HG02678 (cell line): ENCODE data around the gene ALDOA.
"Not testable (repeated sequence)": the region's sequence is repeated elsewhere in the genome, so short reads cannot be mapped to it uniquely, and the experiment has no call there.

Source experiments
- ATAC-seq: cut with Tn5 transposase; IDR thresholded peaks from one replicate; pipeline ENCODE4 v1.9.1; 2021; ENCODE audit warnings: mild to moderate bottlenecking, moderate library complexity; ENCODE audit not compliant: unreplicated experiment

ALDOA gene

DNA sequence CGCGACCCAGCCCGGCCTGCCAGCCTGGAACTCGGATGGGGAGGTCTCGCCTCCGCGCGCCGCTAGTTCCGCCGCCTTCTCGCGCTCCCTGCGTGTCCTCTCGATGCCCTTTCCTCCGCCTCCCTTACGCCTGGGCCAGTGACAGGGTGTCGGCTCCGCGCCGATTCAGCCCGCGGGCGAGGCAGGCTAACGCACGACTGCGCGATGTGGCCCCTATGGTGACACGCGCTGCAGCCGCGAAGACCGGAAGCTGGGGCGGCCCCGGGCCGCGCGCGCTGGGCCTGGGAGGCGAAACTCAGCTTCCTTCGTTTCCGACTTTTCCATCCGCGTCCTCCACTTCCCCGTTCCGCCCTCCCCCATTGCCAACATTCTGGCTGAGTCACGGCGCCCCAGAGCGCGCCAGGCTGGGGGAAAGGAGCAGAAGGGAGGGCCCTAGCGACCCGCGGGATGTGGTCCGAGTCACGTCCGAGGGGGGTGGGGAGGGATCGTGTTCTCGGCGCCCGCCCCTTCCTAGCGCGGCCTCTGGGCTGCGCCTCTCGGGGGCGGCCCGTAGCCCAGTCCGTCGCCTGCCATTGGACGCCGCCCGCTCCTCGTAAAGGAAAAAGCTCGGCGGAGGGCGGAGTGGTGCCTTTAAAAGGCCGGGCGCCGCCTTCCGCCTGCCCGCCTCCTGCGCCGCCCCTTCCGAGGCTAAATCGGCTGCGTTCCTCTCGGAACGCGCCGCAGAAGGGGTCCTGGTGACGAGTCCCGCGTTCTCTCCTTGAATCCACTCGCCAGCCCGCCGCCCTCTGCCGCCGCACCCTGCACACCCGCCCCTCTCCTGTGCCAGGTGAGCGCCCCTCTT is at the start of gene ALDOA:
Gene ALDOA, plus strand, starts transcription at position 659 of the 841 bp plus-strand sequence. CDS start 1,138 bp downstream, outside the sequence.
- peak; percentile 86 for ATAC-seq

GRCh38 chr16:30016555-30017276 is 48.8 kb upstream of the ALDOA start:
- ATAC-seq = no peak

- no peak for ATAC-seq
These were observed 48.3 kb upstream of the ALDOA start for GRCh38 chr16:30017277-30017656.

DNA sequence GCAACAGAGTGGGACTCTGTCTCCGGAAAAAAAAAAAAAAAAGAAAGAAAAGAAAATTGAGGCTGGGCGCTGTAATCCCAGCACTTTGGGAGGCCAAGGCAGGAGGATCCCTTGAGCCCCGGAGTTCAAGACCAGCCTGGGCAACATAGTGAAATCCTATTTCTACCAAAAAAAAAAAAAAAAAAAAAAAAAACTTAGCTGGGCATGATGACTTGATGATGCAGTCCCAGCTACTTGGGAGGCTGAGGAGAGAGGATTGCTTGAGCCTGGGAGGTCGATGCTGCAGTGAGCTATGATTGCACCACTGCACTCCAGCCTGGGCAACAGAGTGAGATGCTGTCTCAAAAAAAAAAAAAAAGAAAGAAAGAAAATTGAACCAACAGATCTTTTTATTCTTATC is 47.6 kb upstream of the ALDOA start:
- ATAC-seq = not testable (repeated sequence)

DNA sequence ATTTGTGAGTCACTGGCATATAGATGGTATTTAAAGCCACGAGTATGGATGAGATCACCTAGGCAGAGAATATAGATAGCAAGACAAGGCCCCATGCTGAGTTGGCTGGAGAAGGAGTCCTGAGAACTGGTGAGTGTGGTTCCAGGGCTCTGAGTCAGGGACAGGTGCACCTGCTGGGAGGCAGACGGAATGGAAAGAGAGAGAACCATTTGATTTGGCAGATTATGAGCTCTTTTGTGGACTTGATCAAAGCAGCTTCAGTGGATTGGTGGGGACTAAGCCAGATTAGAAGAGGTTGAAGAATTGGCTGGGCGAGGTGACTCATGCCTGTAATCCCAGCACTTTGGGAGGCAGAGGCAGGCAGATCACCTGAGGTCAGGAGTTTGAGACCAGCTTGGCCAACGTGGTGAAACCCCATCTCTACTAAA is 46.8 kb upstream of the ALDOA start:
- no peak for ATAC-seq

DNA sequence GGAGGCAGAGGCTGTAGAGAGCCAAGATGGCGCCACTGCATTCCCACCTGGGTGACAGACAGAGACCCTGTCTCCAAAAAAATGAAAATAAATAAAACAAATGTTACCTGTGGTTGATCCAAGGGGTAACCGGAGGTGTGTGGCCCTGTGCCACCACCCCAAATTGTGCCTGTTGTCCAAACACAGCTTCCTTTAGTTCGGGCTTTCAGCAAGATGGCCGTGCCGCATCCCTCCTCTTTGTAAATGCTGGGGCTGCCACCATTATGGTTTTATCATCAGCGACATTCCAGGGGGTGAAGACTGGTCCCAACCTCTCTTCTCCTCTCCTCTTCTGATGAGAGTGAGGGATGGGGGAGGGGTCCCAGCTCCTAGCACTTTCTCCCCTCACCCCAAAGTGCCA is 42.7 kb upstream of the ALDOA start, which contains the start of gene C16orf92:
Gene C16orf92, plus strand, starts transcription at position 312 of the 400 bp plus-strand sequence. CDS start 143 bp downstream, outside the sequence.
- ATAC-seq = no peak

DNA sequence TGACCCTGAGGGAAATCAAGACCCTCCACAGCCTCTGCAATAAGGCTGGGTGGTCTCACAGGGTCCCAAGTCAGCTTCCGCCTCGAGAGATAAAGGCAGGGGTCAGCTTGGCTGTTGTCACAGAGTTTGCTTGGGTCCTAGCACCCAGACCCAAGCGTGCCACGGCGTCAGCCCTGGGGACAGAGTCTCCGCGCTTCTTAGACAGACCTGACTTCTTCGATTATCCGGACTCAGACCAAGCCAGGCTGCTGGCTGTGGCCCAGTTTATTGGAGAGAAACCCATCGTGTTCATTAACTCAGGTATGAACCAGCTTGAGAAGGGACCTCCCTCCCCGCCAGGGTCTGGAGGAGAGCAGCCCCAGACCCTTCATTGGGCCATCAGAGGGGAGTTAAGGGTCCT is 42.0 kb upstream of the ALDOA start:
- no peak for ATAC-seq

GRCh38 chr16:30024451-30024850 is 41.1 kb upstream of the ALDOA start:
- ATAC-seq = no peak

DNA sequence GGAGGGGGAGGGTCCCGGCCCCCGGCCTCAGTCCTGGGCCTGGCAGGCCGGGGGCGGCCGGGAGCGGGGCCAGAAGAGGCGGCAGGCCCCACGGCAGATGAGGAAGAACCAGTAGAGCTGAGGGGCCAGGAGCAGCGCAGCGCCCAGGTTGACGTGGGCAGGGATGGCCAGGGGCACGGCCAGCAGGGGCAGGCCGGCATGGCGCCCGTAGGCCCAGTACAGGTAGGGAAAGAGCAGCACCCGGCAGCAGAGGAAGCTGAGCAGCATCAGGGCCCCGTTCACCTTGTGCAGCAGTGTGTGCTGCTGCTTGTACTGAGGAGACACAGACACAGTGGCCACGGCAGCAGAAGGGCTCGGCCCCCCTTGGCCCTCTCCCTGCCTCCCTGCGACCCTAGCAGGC is 40.4 kb upstream of the ALDOA start:
- ATAC-seq = no peak

- no peak for ATAC-seq
These were observed 40.0 kb upstream of the ALDOA start for GRCh38 chr16:30025574-30025973.

- no peak for ATAC-seq
These were observed 39.1 kb upstream of the ALDOA start for GRCh38 chr16:30026449-30026848.

- ATAC-seq = no peak
These were observed 37.7 kb upstream of the ALDOA start for GRCh38 chr16:30027588-30028437.

DNA sequence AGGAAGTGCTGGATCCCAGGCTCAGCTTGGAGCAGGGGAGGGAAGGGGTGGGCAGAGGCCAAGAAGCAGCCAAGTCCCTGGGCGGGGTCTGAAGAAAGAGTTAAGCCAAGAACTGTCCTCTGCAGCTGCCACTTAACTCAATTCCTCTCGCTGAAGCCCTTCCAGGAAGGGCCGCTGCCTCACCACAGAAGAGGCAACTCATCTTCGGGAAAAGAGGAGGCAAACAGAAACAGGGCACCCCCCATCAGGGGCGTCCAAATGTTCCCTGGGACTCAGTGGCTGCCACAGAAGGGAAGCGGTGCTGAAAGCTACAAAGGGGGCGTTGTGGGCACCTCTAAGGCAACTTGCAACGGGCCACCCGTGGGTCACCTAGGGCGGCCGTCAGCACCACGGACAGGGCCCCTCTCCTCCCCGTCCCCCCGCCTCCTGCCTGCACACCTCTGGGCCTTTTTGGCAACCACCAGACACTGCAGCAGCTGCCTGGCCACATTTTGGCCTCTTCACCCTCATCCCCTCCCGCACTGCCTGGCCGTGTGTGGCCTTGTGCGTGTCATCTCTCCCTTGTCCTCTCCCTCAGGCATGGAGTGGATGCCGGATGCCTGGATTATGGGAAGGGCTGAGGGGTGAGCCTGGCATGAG is 37.0 kb upstream of the ALDOA start:
- no peak for ATAC-seq

GRCh38 chr16:30030011-30030685 is 35.4 kb upstream of the ALDOA start:
- no peak for ATAC-seq

- no peak for ATAC-seq
These were observed 34.6 kb upstream of the ALDOA start, which contains the start of gene TLCD3B for GRCh38 chr16:30030841-30031413. Gene TLCD3B, minus strand, starts transcription at chr16:30031271. Its CDS starts 744 bp downstream, at chr16:30030527.

DNA sequence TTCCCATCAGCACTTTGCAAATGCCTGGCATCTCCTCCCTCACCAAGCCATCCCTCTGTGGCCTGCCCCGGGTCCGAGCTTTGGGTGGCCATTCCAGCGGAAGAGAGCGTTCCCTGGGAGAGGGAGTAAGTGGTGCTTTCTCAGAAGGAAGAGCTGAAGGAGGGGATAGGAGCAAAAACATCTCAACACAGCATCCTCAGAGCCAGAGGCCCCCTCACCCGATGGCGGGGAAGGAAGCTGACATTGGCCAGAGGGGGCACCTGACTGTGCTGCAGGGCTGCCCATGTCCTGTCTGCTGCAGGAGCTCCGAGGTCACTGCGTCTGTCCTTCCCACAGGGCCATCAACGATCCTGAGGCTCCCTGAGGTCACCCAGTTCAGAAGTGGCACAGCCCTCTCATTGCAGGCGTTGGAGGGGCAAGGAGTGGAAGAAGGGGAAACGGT is 34.1 kb upstream of the ALDOA start:
- no peak for ATAC-seq

DNA sequence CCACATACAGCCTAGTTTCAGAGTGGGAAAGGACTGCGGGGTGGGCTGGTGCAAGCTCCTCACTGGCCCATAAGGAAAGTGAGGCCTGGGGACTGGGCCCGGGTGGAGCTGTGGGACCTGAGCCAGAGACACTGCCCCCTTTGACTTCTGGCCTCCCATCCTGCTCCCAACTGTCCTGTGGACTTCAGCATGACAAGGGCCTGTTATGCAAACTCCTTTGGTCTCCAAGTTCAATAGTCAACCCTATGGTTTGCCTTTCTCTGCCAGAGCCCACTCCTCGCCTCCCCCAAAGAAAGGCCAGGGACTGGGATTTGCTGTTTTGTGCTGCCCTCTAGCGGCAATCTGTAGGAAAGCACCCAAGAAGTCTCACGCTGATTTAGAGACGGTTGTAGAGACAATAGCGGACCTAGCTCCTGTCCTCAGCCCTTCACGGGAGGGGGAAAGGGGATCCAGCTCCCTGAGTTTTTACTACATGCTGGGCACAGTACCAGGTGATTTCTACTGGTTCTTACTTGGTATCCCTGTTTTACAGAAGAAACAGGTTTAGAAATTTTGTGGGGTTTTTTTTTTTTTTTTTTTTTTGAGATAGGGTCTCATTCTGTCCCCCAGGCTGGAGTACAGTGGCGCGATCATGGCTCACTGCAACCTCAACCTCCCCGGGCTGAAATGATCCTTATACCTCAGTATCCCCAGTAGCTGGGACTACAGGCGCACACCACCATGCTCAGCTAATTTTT is 33.3 kb upstream of the ALDOA start:
- ATAC-seq = no peak

GRCh38 chr16:30033270-30033669 is 32.3 kb upstream of the ALDOA start:
- ATAC-seq = no peak

GRCh38 chr16:30040221-30040620 is 25.3 kb upstream of the ALDOA start:
- no peak for ATAC-seq
